ENCODE results near the gene TOMM40L.
"Not testable (repeated sequence)": the region's sequence is repeated elsewhere in the genome, so short reads cannot be mapped to it uniquely, and the experiment has no call there.

TOMM40L gene

GRCh38 chr1:161220002-161220401, 5.9 kb upstream of the TOMM40L start:
- DNase-seq (ENCODE audit: low read depth, low spot score): no peak

GRCh38 chr1:161222175-161223019, 3.5 kb upstream of the TOMM40L start:
- no peak for DNase-seq (ENCODE audit: low read depth, low spot score)

GRCh38 chr1:161223805-161224694, 1.8 kb upstream of the TOMM40L start:
- no peak for DNase-seq (ENCODE audit: low read depth, low spot score)

- DNase-seq (ENCODE audit: low read depth, low spot score): not testable (repeated sequence)
Observed at GRCh38 chr1:161224695-161225087, 1.2 kb upstream of the TOMM40L start.

- DNase-seq (ENCODE audit: low read depth, low spot score): no peak
Observed at GRCh38 chr1:161225178-161225533, 704 bp upstream of the TOMM40L start.

- no peak for DNase-seq (ENCODE audit: low read depth, low spot score)
Observed at GRCh38 chr1:161226320-161226711, 456 bp downstream of the TOMM40L start.

GRCh38 chr1:161226759-161227158, 899 bp downstream of the TOMM40L start:
- no peak for DNase-seq (ENCODE audit: low read depth, low spot score)

- DNase-seq (ENCODE audit: low read depth, low spot score): no peak
Observed at GRCh38 chr1:161227196-161227871, 1.5 kb downstream of the TOMM40L start.

- no peak for DNase-seq (ENCODE audit: low read depth, low spot score)
Observed at GRCh38 chr1:161228032-161228431, 2.2 kb downstream of the TOMM40L start.

- DNase-seq (ENCODE audit: low read depth, low spot score): no peak
Observed at GRCh38 chr1:161229896-161230295, 4.0 kb downstream of the TOMM40L start.

- DNase-seq (ENCODE audit: low read depth, low spot score): no peak
Observed at GRCh38 chr1:161230762-161231161, 4.9 kb downstream of the TOMM40L start.

- no peak for DNase-seq (ENCODE audit: low read depth, low spot score)
Observed at GRCh38 chr1:161233102-161233501, 7.2 kb downstream of the TOMM40L start.

GRCh38 chr1:161235957-161236775, 10.3 kb downstream of the TOMM40L start:
- no peak for DNase-seq (ENCODE audit: low read depth, low spot score)

GRCh38 chr1:161238039-161238473, 12.2 kb downstream of the TOMM40L start, which contains the start of gene NR1I3:
Gene NR1I3 (minus strand): TSS chr1:161238203. CDS start chr1:161236565, 1,638 bp downstream.
- DNase-seq (ENCODE audit: low read depth, low spot score): no peak

GRCh38 chr1:161241682-161242081, 15.8 kb downstream of the TOMM40L start:
- no peak for DNase-seq (ENCODE audit: low read depth, low spot score)

GRCh38 chr1:161242313-161242712, 16.5 kb downstream of the TOMM40L start:
- DNase-seq (ENCODE audit: low read depth, low spot score): no peak

GRCh38 chr1:161244888-161245287, 19.0 kb downstream of the TOMM40L start:
- no peak for DNase-seq (ENCODE audit: low read depth, low spot score)

GRCh38 chr1:161250100-161250499, 24.2 kb downstream of the TOMM40L start:
- not testable (repeated sequence) for DNase-seq (ENCODE audit: low read depth, low spot score)

- no peak for DNase-seq (ENCODE audit: low read depth, low spot score)
Observed at GRCh38 chr1:161250829-161251228, 25.0 kb downstream of the TOMM40L start.

GRCh38 chr1:161251579-161251978, 25.7 kb downstream of the TOMM40L start:
- DNase-seq (ENCODE audit: low read depth, low spot score): no peak

- DNase-seq (ENCODE audit: low read depth, low spot score): not testable (repeated sequence)
Observed at GRCh38 chr1:161255302-161255701, 29.4 kb downstream of the TOMM40L start.
